Stimulated activated CD8-positive, alpha-beta memory T cell treated with anti-CD3 and anti-CD28 coated beads, Interleukin-12 subunit alpha, Interleukin-12 subunit beta, amount 100 ng/mL, for 1 hour (primary cell): ENCODE measurements around the gene PDE1A.

Experiments used
- DNase-seq: peaks from one replicate; pipeline ENCODE4 v3.0.0-alpha.2; 2020; ENCODE audit warnings: low read depth

PDE1A gene

GRCh38 chr2:182193291-182193690, 233.5 kb downstream of the PDE1A start:
- no peak for DNase-seq

DNA sequence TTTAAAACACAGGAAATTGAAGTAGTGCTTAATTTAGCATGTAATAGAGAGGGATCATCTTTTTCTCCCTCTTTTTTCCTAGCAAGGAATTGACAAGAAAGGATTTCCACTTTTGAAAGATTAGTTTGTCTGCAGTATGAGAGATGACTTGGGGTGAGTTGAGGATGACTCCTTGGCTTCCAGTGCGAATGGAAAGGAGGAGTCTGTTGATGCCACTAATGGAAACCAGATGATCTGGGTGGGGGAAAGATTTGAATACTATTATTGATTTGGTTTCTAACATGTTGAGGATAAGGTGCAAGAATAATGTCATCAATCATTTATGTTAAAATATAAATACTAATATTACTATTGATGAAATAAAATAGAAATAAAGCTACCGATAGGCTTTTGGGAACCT, 235.8 kb downstream of the PDE1A start:
- DNase-seq = no peak

GRCh38 chr2:182187130-182187529, 239.7 kb downstream of the PDE1A start:
- DNase-seq = no peak

- DNase-seq = no peak
Observed at GRCh38 chr2:182186132-182186735, 240.6 kb downstream of the PDE1A start.

- DNase-seq = no peak
Observed at GRCh38 chr2:182182436-182182835, 244.4 kb downstream of the PDE1A start.

- DNase-seq = no peak
Observed at GRCh38 chr2:182181381-182181780, 245.5 kb downstream of the PDE1A start.

- no peak for DNase-seq
Observed at GRCh38 chr2:182179176-182179575, 247.7 kb downstream of the PDE1A start.

DNA sequence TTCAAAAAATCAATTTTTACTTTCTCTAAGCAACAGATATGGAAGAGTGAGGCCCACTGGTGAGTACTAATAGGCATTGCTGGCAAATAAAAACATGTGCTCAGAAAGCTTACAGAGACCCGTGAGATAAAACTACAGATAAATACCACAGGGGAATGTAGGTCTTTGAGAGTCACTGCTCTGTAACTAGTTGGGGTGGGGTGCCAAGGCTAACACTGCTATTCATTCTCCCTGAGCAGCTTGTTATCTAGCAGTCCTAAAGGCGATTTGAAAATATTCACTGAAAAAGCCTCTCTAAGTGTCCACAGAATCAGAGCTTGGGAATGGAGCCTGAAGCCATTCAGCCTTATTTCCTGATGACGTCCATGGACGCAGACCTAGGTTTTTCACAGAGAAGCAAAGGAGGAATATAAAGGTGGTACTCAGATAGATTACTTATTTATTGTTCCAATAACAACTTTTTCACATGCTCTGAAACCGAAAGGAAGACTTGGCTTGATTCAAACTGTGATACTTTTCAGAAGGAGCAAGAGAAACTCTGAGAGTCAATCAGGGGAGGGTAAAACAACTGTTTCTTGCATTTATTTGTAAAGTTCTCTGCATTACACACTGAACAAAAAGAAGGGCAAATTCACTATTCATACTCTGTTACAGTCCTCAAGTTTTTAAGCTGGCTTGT, 252.8 kb downstream of the PDE1A start:
- no peak for DNase-seq

GRCh38 chr2:182170341-182170740, 256.5 kb downstream of the PDE1A start:
- DNase-seq = no peak

DNA sequence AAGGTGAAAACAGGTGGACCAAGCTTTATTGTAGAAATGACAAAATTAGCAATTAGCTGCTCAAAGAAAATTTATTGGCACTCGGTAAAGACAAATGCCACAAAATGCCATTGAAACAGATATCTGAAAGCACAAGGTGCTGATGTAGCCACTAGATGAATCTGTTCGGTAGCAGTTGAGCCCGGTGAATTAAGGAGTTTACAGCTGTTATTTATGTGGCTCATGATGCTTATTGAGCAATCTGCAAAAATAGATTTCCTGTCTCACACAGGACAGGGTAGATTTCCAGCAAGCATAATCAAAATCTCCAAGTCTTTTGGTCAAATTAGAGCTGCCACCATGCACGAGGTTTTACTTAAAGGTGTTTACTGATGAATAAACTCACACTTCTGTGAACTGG, 259.0 kb downstream of the PDE1A start:
- no peak for DNase-seq

GRCh38 chr2:182166841-182167240, 260.0 kb downstream of the PDE1A start:
- DNase-seq = no peak

DNA sequence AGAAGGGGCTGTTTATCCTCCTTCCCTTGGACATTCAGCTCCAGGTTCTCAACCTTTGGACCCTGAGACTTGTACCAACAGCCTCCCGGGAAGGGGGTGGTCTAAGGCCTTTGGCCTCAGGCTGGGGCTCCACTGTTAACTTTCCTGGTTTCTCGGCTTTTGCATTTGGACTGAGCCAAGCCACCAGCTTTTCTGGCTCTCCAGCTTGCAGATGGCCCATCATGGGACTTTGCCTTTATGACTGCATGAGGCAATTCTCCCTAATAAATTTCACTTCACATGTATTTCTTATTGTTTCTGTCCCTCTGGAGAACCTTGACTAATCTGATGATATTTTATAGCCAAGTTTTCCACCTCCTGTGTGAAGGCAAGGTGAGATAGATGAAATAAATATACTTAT, 260.4 kb downstream of the PDE1A start:
- no peak for DNase-seq

DNA sequence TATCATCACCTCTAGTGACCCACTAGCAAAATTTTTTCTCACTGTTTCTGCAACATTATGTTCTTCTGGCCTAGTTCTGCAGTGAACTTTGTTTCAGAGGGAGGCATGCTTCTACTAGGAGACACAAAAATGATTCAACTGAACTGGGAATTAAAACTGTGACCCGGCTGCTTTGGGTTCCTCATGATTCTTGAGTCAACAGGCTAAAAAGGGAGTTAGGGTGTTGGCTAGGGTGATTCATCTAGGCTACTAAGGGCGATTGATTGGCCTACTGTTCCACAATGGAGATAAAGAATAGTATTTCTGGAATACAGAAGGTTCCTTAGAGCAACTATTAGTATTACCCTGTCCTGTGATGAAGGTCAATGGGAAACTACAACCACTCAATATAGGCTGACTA, 261.6 kb downstream of the PDE1A start:
- no peak for DNase-seq

DNA sequence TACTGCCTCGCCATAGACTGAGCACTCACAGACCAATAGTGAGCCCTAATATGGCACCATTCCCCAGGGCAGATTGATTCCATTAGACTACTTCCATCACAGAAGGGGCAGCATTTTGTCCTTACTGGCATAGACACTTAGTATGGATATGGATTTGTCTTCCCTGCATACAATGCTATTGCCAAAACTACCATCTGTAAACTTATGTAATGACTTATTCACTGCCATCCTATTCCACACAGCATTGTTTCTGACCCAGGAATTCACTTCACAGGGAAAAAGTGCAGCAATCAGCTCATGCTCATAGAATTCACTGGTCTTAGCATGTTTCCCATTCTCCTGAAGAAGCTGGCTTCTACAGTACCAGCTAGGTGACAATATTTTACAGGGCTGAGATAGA, 262.1 kb downstream of the PDE1A start:
- no peak for DNase-seq

DNA sequence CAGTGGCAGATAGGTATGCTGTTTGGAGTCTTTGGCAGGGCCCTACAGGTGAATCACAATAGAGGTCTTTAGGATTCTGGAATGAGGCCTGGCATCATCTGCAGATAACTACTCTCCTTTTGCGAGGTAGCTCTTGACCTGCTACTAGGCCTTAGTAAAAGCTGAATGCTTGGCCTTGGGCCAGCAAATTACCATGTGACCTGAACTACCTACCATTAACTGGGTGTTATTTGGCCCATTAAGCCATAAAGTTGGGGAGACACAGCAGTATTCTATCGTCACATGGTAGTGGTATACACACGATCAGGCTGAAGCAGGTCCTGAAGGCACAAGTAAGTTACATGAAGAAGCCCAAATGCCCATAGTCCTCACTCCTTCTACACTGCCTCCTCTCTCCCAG, 263.0 kb downstream of the PDE1A start:
- no peak for DNase-seq

DNA sequence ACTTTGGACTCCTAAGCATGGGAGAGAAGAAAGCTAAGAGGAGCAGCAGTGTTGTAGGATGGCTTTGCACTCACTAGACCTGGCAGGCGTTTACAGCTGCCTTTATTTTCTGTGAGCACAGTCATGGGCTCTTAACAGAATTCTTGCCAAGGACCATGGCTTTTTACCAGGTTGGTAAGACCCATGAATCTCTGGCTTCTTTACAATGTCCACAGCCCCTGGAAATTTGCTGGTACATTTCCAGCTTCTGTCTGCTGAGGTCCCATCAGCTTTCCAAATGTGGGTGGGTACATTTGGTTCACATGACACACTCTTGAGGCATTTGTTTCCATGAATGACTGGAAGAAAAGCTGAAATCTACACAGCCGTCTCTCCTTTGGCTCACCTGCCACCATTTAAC, 278.5 kb downstream of the PDE1A start:
- DNase-seq = no peak

- no peak for DNase-seq
Observed at GRCh38 chr2:182144776-182145165, 282.1 kb downstream of the PDE1A start.

GRCh38 chr2:182144041-182144775, 282.6 kb downstream of the PDE1A start:
- DNase-seq = no peak

DNA sequence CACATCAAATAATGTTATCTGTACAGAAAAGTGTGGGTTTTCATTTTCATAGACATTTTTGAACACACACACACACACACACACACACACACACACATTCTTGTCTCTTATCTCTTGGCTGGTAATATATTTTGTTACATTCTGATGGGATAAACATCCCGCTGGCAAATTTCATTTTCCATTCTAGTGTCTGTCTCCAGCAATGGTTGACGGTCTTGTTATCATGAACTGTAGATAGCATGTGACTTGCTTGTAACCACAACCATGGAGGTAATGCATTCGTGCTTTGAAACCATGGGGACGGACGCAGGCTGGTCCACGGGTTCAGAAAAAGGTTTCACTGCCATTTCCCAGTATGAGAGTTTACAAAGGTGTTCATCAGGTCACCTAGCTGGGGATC, 284.8 kb downstream of the PDE1A start:
- DNase-seq = no peak

DNA sequence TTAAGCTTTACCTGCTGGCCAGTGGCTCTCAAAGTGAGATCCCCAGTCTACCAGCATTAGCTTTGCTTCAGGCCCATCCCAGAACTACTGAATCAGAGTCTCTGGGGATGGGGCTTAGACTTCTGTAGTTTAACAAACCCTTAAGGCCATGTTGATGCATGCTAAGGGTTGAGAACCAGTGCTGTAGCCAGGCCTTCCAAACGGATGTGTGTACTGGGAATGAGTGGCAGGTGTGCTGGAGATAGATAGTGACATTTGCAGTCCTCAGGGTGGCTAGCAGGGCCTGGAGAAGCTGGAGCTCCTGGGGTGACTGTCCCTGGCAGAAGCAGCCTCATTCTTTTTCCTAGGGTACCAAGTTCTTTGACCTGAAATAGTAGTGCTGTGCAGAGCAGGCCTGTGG, 292.6 kb downstream of the PDE1A start:
- no peak for DNase-seq

DNA sequence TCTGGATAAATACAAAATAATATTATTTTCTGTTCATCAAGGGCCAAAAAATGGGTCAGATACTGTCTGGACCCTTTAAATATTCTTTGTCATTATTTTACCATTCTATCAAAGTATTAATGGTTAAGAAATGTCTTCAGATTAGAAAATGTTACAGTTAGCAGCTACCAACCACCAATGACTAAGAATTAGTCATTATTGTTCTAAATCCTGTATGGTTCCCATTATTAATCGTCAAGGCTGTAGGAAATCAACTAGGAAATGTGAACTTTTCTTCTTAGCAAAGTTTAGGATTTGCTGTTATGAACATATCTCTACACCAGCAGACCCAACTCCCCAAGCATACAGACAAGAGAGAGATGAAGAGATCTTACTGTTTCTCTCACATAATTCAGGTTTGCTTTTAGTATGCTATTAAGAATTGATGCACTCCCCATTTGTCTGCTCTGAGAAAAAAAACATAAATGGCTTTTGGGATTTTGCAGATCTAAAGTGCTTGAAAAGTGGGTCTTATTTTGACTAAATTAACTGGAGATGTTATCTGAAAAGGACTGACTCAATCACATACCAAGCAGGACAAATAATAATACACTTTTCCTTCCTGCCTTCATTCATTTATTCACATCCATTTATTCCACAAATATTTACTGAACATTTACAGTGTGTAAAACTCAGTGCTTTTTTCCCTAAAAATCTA, 293.5 kb downstream of the PDE1A start:
- no peak for DNase-seq

GRCh38 chr2:182132605-182133004, 294.2 kb downstream of the PDE1A start:
- DNase-seq = no peak
